GM12878 (cell line): ENCODE measurements around the gene TIMM22.

Source experiments
- BRCA1 ChIP-seq: IDR thresholded peaks from 2 replicates; pipeline ENCODE4 v1.6.1; 2011; ENCODE audit warnings: low read depth, low read length, improper control_type of control experiment
- E4F1 ChIP-seq: fragments of 450-650 bp; IDR thresholded peaks from 2 replicates; pipeline ENCODE4 v1.6.1; 2018; ENCODE audit warnings: borderline replicate concordance, mild to moderate bottlenecking; ENCODE audit not compliant: partially characterized antibody
- JUND ChIP-seq: IDR thresholded peaks from 2 replicates; pipeline ENCODE4 v1.6.1; 2012; ENCODE audit warnings: low read depth, mild to moderate bottlenecking, low read length, improper control_type of control experiment, moderate library complexity
- MTA3 ChIP-seq: IDR thresholded peaks from 2 replicates; pipeline ENCODE4 v1.6.1; 2012; ENCODE audit warnings: low read length, inconsistent platforms, borderline replicate concordance
- MYC ChIP-seq: IDR thresholded peaks from 2 replicates; pipeline ENCODE4 v1.6.1; 2011; ENCODE audit warnings: mild to moderate bottlenecking, low read length, moderate library complexity, inconsistent platforms; ENCODE audit not compliant: insufficient read depth, insufficient replicate concordance, insufficient read length, severe bottlenecking
- NFIC ChIP-seq: IDR thresholded peaks from 2 replicates; pipeline ENCODE4 v1.6.1; 2012; ENCODE audit warnings: low read depth, mild to moderate bottlenecking, inconsistent platforms, low read length, moderate library complexity
- SMAD1 ChIP-seq: fragments of 450-650 bp; IDR thresholded peaks from 2 replicates; pipeline ENCODE4 v1.6.1; 2018; ENCODE audit warnings: mild to moderate bottlenecking, low read depth; ENCODE audit not compliant: partially characterized antibody
- SREBF2 ChIP-seq: IDR thresholded peaks from 2 replicates; pipeline ENCODE4 v1.6.1; 2012; ENCODE audit warnings: mild to moderate bottlenecking, low read length
- USF2 ChIP-seq: IDR thresholded peaks from 2 replicates; pipeline ENCODE4 v1.6.1; 2011; ENCODE audit warnings: low read depth, low read length, improper control_type of control experiment, borderline replicate concordance
- ZBTB4 ChIP-seq: fragments of 450-650 bp; formaldehyde crosslinking; IDR thresholded peaks from 2 replicates; pipeline ENCODE4 v1.4.0; 2022; ENCODE audit warnings: mild to moderate bottlenecking, moderate library complexity
- TF ChIP-seq, protein P1 (sequence below), 3 experiments: IDR thresholded peaks in 2 of 3; conservative IDR thresholded peaks in 1 of 3; 2 replicates each; pipeline ENCODE4 v1.5.1; 2011; ENCODE audit warnings: low read depth in 3 of 3, low read length in 3 of 3, mild to moderate bottlenecking in 3 of 3, control low read depth in 2 of 3, moderate library complexity in 2 of 3, inconsistent platforms in 1 of 3, mixed read lengths in 1 of 3; ENCODE audit not compliant: control insufficient read depth in 2 of 3, insufficient read depth in 1 of 3; ENCODE audit errors: extremely low read depth in 1 of 3
- TF ChIP-seq, protein P2 (sequence below): fragments of 450-650 bp; conservative IDR thresholded peaks from 2 replicates; pipeline ENCODE4 v1.6.1; 2017; ENCODE audit warnings: mild to moderate bottlenecking, moderate library complexity

GRCh38 chr17:1049446-1050225 is 52.7 kb downstream of the TIMM22 start:
- TF ChIP-seq, protein P1, sequence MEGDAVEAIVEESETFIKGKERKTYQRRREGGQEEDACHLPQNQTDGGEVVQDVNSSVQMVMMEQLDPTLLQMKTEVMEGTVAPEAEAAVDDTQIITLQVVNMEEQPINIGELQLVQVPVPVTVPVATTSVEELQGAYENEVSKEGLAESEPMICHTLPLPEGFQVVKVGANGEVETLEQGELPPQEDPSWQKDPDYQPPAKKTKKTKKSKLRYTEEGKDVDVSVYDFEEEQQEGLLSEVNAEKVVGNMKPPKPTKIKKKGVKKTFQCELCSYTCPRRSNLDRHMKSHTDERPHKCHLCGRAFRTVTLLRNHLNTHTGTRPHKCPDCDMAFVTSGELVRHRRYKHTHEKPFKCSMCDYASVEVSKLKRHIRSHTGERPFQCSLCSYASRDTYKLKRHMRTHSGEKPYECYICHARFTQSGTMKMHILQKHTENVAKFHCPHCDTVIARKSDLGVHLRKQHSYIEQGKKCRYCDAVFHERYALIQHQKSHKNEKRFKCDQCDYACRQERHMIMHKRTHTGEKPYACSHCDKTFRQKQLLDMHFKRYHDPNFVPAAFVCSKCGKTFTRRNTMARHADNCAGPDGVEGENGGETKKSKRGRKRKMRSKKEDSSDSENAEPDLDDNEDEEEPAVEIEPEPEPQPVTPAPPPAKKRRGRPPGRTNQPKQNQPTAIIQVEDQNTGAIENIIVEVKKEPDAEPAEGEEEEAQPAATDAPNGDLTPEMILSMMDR (IDR thresholded peaks at IDR 0.05 in 2 of 3, conservative IDR thresholded peaks at IDR 0.05 in 1 of 3; ENCODE audit: control insufficient read depth in 2 of 3, extremely low read depth in 1 of 3, insufficient read depth in 1 of 3, low read depth in 3 of 3, low read length in 3 of 3) = no peak
- TF ChIP-seq MYC = no peak
- TF ChIP-seq, protein P2, sequence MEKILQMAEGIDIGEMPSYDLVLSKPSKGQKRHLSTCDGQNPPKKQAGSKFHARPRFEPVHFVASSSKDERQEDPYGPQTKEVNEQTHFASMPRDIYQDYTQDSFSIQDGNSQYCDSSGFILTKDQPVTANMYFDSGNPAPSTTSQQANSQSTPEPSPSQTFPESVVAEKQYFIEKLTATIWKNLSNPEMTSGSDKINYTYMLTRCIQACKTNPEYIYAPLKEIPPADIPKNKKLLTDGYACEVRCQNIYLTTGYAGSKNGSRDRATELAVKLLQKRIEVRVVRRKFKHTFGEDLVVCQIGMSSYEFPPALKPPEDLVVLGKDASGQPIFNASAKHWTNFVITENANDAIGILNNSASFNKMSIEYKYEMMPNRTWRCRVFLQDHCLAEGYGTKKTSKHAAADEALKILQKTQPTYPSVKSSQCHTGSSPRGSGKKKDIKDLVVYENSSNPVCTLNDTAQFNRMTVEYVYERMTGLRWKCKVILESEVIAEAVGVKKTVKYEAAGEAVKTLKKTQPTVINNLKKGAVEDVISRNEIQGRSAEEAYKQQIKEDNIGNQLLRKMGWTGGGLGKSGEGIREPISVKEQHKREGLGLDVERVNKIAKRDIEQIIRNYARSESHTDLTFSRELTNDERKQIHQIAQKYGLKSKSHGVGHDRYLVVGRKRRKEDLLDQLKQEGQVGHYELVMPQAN = no peak
- TF ChIP-seq ZBTB4 (CRISPR knock-in tag) = no peak
- no peak for TF ChIP-seq SREBF2
- no peak for TF ChIP-seq E4F1
- TF ChIP-seq JUND = no peak
- no peak for TF ChIP-seq NFIC
- no peak for TF ChIP-seq USF2
- no peak for TF ChIP-seq BRCA1
- no peak for TF ChIP-seq SMAD1
- no peak for TF ChIP-seq MTA3
